Right lung (tissue), 10 donors: Measurements from ENCODE around the gene DAPK3. TPM values are rescaled to one million over a fixed set of nuclear protein-coding genes. Genes with fewer than 3 reads are reported as not detected.
"Not testable (repeated sequence)": the region's sequence is repeated elsewhere in the genome, so short reads cannot be mapped to it uniquely, and the experiment has no call there.

ENCODE experiments used
- DNase-seq, 2 donors: peaks; one replicate each; pipeline ENCODE4 v3.0.0-alpha.2; 2013
- long read RNA-seq, 8 donors: transcript quantifications; one replicate each; lab custom pipeline, GENCODE V29; 2026
- polyA plus RNA-seq, 5 donors: library from polyadenylated mRNA; unstranded; fragments of 120-200 nt; gene quantifications; one replicate each; pipeline versions ENCODE4 v1.2.1 to v1.2.3, GENCODE V29; 2013; ENCODE audit warnings: inconsistent platforms in 1 of 5, low replicate concordance in 1 of 5; ENCODE audit not compliant: insufficient read length in 5 of 5, insufficient read depth in 1 of 5

The DAPK3 gene
- polyA plus RNA-seq, result 10 to 100 TPM; 28.5 to 59.8 (median 43.7) TPM
- long read RNA-seq, donor 1, partial matches to known transcripts, result 10 of 29 reads
- long read RNA-seq, donor 1, other reads (novel, unspliced or antisense), result 12 of 29 reads
- long read RNA-seq, donor 2, partial matches to known transcripts, result 0 of 3 reads
- long read RNA-seq, donor 2, other reads (novel, unspliced or antisense), result 0 of 3 reads
- long read RNA-seq, donor 3, transcript DAPK3-205 (3 exons, 2,058 nt), result major isoform, 6 of 22 reads
- long read RNA-seq, donor 3, partial matches to known transcripts, result 0 of 22 reads
- long read RNA-seq, donor 3, other reads (novel, unspliced or antisense), result 10 of 22 reads
- long read RNA-seq, donor 4, partial matches to known transcripts, result 0 of 6 reads
- long read RNA-seq, donor 4, other reads (novel, unspliced or antisense), result 0 of 6 reads
- long read RNA-seq, donor 5, transcript DAPK3-206 (4 exons, 671 nt), result major isoform, 8 of 257 reads
- long read RNA-seq, donor 5, partial matches to known transcripts, result 234 of 257 reads
- long read RNA-seq, donor 5, other reads (novel, unspliced or antisense), result 12 of 257 reads
- long read RNA-seq, donor 6, partial matches to known transcripts, result 16 of 20 reads
- long read RNA-seq, donor 6, other reads (novel, unspliced or antisense), result 0 of 20 reads
- long read RNA-seq, donor 7, transcript DAPK3-205 (3 exons, 2,058 nt), result major isoform, 5 of 24 reads
- long read RNA-seq, donor 7, partial matches to known transcripts, result 0 of 24 reads
- long read RNA-seq, donor 7, other reads (novel, unspliced or antisense), result 16 of 24 reads
- long read RNA-seq, donor 8, partial matches to known transcripts, result 0 of 4 reads
- long read RNA-seq, donor 8, other reads (novel, unspliced or antisense), result 0 of 4 reads

DNA sequence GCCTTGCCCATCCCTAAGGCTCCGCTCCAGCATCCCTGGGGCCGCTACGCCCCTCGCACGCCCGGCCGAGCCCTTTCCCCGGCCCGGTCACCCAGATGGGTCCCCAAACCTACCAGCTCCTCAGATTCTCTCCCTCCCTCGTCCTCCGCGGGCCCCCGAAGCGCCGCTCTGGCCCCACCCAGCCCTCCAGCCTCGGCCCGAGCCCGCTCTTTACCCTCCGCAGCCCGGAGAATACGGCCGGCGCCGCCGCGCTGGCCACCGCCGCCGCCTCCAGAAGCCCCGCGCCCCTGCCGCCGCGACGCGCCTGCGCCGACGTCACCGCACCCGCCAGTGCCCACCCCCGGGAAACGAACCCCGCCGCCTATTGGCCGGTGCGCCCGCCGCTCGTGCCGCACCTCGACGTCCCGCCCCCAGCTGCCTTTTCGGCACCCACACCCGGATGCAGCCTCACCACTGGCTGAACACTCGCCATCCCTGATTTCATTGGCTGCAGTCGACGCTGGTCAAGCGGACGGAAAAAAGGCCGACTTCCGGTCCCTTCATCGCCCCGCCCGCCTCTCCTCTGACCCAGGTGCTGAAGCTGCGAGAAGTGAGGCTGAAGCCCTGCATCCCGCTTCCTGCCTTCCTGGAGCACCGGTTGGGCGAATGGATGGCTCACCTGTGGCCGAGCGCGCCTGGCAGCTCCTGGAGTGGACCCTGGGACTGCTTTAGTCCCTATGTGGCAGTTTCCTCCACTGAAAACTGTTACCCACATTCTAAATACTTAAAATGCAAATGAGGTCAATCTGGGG, at the start of gene DAPK3:
DAPK3 (minus strand) TSS at position 292 of the 791 bp plus-strand sequence. CDS start 1,364 bp downstream, outside the sequence.
- peak; percentile 96 for DNase-seq

DNA sequence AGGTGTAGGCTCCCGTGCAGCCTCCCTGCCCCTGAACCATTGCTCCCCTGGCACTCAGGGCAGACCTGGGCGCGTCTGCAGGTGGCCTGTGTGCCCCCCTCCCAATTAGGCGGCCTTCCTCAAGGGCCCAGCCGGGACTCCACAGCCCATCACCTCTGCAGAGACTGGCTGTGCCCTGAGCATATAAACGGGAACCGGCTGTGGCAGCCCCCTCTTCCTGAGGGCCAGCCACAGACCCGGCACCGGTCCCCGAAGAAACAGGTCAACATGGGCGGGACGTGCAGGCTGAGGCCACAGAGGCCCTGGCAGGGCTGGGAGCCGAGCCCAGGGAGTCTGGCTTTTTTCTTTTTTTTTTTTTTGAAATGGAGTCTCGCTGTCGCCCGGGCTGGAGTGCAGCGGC, 48.7 kb upstream of the DAPK3 start:
- no peak for DNase-seq

DNA sequence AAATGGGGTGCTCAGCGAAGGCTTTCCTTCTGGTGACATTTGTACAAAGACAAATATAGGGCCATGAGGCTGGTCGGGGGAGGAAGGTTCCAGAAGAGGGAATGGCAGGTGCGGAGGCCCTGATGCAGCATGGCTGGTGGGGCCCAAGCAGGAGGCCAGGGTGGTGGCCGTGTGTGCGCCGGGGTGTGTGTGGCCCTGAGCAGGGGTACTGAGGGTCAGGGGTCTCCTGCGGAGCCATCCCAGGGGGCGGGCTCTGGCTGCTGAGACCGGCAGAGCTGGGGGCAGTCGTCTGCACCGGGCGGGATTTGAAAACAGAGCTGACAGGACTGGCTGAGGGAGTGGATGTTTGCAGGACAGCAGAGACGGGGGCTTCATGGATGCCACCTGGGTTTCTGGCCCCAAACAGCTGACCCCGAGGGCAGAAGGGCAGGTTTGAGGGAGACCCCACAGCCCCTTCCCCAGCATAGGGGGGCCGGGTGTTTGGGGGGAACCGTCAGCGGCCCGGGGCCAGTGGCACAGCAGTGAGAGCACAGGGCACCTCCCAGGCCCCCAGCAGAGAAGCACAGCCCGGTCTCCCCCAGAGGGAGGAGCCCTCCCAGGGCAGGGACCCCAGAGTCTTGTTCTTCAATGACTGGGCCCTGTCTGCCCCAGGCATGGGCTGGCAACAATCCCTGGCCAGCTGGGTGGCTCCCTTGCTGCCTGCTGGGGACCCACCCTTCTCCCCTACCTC, 48.0 kb upstream of the DAPK3 start:
- DNase-seq, result no peak

DNA sequence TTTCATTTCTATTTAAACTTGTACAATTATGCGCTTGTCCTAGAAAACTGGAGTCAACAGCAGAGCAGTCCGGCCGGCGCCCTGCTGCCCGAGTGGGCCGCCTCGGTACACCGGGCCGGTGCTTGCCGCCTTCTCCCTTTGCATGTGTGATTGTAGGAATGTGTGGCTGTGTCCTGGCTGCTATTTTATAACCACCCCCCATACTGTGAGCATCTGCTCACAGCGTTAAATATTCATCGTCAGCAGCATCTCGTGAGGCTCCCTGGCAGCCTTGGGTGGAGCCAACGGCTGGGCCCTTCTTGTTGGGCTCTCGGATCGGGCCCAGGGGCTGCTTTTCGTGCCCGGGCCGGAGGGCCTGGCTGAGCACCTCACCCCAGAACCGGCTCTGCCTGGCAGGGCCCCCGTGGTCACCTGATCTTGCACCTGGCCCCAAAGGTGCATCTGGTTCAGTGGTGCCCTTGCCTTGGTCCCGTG, 47.3 kb upstream of the DAPK3 start:
- DNase-seq, result no peak

DNA sequence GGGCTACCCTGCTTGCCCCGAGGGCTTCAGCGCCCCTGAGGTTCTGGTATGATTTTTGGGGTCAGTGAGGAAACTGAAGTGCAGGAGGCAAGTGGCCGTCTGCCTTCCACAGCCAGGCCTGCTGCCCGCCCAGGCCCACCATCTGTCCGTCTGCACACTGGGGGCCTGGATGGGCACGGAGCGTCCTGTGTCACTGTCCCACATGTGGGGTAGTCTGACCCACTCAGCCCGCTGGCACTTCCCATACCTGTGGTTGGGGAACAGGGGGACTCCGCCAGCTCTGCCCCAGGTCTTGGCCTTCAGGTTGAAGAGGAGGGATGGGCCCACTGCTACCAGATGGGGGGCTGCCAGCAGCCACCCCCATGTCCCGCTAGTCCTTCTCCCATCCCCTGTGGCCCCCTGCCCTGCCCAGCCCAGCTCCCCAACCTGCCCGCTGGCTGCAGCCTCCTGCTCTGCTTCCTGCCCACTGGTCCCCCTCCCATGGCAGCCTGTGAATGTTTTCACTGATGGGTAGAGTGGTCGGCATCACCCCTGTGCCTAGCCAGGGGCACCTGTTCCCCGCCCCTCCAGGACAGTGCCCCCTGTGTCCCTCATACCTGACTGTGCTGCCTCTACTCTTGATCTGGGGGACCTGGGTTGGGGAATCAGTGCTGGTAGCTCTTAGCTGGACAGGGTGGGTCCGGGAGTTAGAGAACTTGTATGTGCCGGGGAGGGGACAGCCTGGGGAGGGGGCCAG, 46.2 kb upstream of the DAPK3 start:
- DNase-seq, result no peak

DNA sequence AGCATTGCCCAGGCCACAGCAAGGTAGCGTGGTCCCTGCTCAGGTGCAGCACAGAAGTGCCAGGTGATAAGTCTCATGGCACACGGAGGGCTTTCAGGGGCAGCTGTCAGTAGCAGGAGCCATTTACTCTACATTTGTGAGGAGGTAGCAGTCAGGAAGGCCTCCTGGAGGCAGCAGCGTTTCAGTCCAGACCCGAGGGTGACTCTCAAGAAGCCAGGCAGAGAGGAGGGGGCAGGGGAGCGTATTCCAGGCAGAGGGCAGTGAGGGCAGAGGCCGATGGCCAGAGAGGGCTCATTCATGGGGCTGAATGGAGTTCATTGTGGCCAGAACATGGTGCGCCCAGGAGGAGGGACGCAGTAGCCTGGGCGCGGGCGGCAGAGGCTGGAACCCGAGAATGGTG, 45.6 kb upstream of the DAPK3 start:
- no peak for DNase-seq

DNA sequence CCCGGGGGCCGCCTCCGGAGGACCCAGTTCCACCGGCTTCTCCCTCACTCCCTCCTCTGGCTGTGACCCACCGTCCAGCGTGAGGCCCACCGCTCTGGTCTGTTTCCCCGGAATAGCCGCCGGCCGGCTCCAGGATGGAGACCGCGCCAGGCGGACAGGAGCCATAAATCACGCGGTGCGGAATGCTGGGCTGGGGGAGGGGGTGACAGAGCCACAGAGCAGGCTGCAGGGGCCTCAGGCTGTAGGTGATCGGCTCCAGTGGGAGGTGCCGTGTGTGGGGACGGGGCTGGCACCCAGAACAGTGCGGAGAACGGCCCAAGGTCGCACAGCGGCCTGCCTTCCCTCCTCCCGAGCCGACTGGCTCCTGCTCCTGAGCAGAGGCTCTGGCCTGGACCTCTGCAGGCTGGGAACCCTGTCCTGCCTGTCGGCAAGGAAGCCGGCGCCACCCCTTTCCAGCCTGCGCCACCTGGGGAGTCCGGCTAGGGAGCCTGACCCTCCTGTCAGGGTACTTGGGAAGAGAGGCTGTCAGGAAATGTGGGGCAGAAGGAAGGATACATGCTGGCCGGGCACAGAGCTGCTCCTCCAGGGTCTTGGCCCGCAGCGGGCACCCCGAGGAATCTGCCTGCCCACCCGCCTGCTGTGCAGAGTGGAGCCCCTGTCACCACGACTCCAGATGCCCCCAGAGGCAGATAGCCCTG, 45.0 kb upstream of the DAPK3 start:
- no peak for DNase-seq

DNA sequence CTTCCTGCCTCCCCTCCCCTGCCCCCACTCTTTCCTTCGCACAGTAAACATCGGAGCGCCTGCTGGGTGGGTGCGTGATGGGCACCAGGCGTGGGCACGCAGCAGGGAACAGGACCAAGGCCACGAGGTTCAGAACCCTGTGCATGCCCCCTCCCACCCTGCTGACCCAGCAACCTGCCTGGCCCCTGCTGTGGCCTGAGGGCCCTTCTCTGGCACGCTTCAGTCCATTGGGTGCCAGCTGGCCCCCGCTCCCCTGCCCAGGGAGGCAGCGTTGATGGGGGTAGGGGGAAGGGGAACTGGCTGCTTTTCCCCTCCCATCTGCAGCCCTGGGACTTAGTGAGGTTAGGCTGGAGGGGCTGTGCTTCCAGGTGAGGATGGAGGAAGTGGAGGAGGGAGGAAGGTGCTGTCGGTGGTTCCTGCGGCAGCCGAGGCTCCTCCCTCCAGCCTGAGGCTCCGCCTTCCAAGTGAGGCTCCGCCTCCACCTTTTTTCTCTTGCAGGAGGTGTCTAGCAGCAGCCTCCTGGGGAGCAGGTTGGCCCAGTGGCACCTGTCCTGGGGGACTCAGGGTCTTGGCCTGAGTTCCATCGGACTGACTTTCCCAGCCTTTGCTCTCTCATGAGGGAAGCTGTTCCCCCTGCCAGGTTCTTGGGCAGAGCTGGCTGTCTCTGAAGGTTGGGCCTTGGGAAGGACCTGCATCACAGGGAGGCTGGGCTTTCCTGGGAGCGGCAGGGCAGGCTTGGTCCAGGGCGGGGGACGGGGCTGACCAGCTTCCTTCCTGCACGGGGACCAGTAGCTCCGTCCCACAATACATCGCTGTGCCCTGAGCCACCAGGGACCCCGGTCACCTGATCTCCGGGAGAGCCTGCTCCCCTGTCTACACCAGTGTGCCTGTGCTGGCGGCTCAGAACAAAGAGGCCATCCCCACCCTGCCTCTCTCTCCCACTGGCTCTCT, 43.9 kb upstream of the DAPK3 start:
- DNase-seq, result no peak

DNA sequence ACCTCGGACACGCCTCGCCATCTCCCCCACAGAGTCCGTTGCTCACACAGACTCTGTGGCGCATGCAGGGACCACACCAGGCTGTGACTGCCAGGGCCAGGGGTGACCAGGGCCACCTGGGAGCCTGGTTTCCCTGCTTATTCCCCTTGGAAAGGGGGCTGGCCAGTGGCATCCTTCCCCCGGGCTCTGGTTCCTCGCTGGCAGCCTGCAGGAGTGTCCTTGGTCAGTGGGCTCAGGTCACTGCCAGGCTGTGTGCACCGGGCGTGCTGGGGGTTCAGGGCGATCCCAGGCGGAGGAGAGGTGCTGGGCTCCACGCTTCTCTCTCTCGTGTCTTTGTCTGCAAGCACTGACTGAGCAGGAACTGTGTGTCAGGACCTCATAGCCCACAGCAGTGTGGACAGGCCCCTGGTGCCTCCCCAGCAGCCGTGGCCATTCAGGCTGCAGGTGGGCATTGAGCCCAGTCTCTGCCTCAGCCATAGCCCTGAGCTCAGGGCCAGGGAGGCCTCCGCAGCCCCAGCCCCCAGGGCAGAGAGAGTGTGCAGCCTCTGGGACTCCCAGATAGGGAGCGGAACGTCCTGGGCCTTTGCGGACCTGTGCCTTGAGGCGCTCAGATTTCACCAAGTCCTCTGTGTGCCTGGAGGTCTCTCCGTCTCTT, 43.1 kb upstream of the DAPK3 start:
- no peak for DNase-seq

DNA sequence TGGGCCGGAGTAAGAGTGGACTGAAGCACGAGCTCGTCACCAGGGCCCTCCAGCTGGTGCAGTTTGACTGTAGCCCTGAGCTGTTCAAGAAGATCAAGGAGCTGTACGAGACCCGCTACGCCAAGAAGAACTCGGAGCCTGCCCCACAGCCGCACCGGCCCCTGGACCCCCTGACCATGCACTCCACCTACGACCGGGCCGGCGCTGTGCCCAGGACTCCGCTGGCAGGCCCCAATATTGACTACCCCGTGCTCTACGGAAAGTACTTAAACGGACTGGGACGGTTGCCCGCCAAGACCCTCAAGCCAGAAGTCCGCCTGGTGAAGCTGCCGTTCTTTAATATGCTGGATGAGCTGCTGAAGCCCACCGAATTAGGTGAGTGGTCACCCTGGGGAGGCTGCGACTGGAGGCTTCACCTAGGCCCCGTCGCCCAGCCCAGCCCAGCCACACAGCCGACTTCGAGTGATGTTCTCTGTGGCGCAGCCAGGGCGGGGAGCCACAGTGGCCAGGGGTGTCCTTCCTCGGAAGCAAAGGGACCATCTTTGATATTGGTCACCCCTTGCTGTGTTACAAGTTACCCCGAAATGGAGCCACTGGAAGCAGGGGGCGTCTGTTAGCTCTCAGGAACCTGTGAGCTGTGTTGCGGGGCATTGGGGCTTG, 42.2 kb upstream of the DAPK3 start:
- DNase-seq, result no peak

DNA sequence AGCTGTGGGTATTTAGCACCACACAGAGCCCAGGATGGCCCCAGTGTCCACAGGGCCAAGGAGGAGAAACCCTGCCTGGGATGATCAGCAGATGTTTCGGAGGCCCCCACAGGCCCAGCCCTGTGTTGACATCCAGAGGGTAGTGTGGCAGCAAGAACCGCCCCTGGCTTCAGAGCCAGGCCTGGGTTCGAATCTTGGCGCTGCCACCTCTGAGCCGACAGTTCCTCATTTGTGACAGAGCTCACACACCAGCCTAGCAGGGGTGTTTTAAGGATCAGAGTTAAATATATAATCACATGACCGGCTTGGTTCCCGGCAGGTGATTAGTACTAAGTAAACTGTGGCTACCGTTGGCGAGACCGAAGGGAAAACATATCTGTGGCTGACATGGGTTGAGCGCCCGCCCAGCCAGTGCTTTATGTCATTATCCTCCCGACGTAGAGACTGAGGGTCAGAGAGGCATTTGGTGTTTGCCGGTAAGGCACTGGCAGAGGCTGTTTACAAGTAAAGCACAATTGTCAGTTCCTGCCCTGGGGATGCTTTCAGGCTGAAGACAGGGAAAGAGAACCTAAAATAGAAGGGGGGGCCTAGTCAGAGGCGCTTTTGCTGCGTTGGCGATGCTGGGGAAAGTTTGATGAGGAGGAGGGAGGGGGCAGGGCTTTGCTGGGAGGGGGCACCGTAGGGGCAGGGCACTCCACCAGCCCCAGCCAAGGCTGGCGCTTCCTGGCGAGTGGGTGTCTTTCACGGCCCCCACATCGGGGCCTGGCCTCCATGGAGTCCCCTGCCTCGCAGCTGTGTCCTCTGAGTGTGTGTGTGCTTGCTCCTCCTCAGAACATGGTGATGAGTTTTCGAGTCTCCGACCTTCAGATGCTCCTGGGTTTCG, 41.4 kb upstream of the DAPK3 start:
- DNase-seq, result no peak

DNA sequence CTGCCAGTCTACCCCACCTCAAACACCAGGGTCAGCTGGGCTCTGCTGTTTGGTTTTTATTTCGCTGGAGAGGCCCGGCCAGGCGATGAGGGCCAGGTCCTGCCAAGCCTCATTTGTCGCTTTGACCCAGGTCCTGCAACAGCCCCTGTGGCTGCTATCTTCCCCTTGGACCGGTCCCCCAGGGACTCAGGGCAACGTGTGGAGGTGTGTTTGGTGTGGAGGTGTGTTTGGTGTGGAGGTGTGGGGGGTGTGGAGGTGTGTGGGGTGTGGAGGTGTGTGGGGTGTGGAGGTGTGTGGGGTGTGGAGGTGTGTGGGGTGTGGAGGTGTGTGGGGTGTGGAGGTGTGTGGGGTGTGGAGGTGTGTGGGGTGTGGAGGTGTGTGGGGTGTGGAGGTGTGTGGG, 40.5 kb upstream of the DAPK3 start:
- not testable (repeated sequence) for DNase-seq

DNA sequence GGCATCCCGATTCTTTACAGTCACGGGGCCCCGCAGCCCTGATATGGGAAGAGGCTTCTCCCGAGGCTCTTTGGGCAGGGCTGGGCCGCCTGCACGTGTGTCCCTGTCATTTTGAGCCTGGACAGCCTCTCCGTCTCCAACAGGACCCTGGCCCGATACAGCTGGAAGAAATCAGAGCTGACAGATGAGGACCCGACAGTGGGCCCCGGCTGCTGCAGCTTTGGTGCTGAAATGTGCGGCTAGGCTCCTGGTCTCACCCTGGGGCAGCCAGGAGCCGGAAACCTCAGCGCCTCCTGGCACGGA, 39.9 kb upstream of the DAPK3 start:
- DNase-seq, result no peak

DNA sequence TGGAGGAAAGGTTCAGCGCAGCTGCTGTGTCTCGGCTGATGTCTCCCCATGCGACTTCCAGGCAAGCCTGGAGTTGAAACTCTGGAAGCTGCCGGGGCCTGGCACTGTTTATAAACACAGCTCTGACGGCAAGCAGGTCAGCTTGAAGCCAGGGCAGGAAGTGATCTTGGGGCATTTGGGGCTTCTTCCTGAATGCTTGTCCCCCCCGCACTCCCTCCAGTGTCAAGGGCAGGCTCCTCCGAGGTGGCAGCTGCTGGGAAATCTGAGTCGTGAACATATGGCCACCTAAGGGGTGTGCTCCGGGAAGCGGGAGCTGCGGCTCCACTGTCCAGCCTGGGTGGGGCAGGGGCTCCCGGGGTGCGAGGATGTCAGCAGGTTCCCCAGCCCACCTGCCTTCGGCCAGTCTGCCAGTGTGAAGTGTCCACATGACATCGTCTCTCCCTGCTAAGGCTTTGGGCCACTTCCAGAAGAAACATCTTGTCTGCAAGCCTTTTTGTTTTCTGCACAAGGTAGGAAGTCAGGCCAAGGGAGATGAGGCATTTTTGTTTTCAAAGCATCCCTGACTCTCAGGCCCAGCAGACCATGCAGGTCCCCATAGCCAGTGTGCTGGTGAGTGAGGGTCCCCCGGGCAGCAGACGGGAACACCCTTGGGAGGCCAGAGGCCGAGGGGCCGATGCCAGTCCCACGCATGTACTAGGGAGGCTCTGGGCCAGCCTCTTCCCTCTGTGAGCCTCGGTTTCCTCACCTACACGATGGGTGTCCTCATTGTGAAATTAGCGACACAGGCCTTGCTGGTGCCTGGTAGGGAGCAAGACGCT, 39.3 kb upstream of the DAPK3 start:
- DNase-seq, result no peak

DNA sequence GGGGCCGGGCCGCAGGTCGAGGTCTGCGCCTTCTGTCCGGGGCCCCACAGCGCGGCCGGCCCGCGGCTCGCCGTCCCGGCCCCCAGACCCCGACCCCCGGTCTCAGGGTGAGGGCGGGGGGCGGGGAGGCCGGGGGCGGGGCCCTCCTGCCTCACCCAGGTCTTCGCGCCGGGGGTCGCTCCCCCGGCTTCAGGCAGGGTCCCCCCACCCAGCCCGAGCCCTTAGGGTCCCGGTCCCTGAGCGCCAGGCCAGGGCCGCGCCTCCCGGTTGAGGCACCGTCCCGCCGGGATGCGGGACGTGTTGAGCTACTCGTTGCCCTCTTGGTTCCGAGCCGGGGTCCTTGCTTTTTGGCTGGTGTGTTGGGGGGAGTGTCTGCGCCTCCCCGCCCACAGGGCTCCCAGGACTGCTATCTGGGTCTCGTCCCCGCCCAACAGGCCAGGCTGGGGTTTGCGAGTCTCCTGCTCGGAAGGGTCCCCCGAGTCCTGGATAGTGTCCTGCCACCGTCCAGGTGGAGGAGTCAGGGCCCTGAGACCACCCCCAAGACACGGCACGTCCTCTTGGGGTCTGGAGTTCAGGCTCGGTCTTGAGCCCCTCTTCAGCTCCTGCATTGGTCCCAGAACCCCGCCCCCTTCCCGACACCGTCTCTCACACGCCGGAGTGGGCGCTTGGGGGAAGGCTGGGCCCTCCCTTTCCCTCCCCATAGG, 37.1 kb upstream of the DAPK3 start:
- DNase-seq, result no peak
